Uterus (tissue), 4 donors: ENCODE measurements around the gene CREM. TPM values are rescaled to one million over a fixed set of nuclear protein-coding genes. Genes with fewer than 3 reads are reported as not detected.

Experiments used
- DNase-seq, 2 donors: peaks; one replicate each; pipeline ENCODE4 v3.0.0-alpha.2; 2019 to 2020
- H3K27ac ChIP-seq, 2 donors: fragments of 200-600 bp; sonication (generic); 1 replicate in 1 of 2; 2 replicates in 1 of 2; pipeline ENCODE4 v1.5.1; 2016 to 2018
- H3K27me3 ChIP-seq, 2 donors: fragments of 200-600 bp; sonication (generic); one replicate each; pipeline ENCODE4 v1.5.1; 2018 to 2019; ENCODE audit warnings: control low read depth in 1 of 2
- H3K36me3 ChIP-seq, 2 donors: fragments of 200-600 bp; sonication (generic); one replicate each; pipeline ENCODE4 v1.5.1; 2019; ENCODE audit warnings: control low read depth in 1 of 2
- H3K4me1 ChIP-seq, 2 donors: fragments of 200-600 bp; sonication (generic); one replicate each; pipeline ENCODE4 v1.5.1; 2018 to 2019; ENCODE audit warnings: control low read depth in 1 of 2
- H3K4me3 ChIP-seq, 2 donors: fragments of 200-600 bp; sonication (generic); 1 replicate in 1 of 2; 2 replicates in 1 of 2; pipeline ENCODE4 v1.5.1; 2018 to 2019; ENCODE audit warnings: mild to moderate bottlenecking in 1 of 2
- H3K9me3 ChIP-seq, 2 donors: fragments of 200-600 bp; sonication (generic); one replicate each; pipeline ENCODE4 v1.5.1; 2019; ENCODE audit warnings: control low read depth in 1 of 2
- POLR2A ChIP-seq, 2 donors: fragments of 450-650 bp; IDR thresholded peaks; one replicate each; pipeline ENCODE4 v1.6.1; 2016; ENCODE audit warnings: antibody characterized with exemption in 2 of 2, mild to moderate bottlenecking in 1 of 2, moderate library complexity in 1 of 2
- intact Hi-C: fragments of 100-400 bp; cut with DNase I; formaldehyde crosslinking; loops from one replicate; pipeline ENCODE4 v1.15.1; 2023; ENCODE audit warnings: low total_unique reads
- total RNA-seq, 4 donors: library from RNA; depleted of rRNA in 3 of 4; stranded (reverse); fragments of >200 nt in 3 of 4; gene quantifications; one replicate each; pipeline versions ENCODE4 v1.1.0 to v1.2.4, GENCODE V29; 2014 to 2023
- TF ChIP-seq, protein P1 (sequence below), 4 experiments: fragments of 200-600 bp in 2 of 4; fragments of 450-650 bp in 2 of 4; sonication (generic) in 2 of 4; IDR thresholded peaks; one replicate each; pipeline ENCODE4 v1.5.1; 2016 to 2019; ENCODE audit warnings: antibody characterized with exemption in 4 of 4, mild to moderate bottlenecking in 2 of 4, moderate library complexity in 1 of 4
- donor health status: DM: yes; HTN: yes; CAD: no.

CREM gene
- total RNA-seq, 4 donors from 2014 or later: 35.3 to 183 (median 57.0) TPM

DNA sequence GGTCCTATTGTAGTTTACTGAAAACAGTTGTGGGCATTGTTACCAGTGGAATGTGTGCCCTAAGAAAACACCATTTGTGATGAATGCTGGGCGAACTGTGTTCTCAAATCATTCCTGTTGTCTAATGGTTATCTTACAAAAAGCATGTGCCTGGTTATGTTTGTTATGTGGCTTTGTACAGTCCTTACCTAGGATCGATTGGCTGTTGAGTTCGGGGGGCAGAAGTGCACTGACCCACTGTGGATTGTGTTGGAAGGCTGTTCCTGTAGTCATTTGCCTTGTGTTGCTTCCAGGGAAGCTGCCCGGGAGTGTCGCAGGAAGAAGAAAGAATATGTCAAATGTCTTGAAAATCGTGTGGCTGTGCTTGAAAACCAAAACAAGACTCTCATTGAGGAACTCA is 84.3 kb downstream of the CREM start:
- H3K27me3 ChIP-seq: no peaks in the 10 kb centered on the region

DNA sequence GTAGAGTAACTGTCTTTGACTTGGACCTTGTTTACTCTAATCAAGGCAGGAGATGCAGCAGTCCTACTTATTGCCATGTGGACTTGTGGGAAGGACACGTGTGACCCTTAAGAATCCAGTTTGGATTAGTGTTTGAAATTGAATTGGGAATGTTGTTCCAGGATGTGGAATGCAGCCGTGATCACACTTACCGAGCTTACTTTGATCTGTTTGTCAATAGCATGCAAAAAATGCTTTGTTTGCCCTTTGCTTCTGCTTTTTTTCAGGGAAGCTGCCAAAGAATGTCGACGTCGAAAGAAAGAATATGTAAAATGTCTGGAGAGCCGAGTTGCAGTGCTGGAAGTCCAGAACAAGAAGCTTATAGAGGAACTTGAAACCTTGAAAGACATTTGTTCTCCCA is 84.7 kb downstream of the CREM start:
- Histone ChIP-seq H3K27me3 (no peaks in the 10 kb centered on the region), H3K4me3 (no peak overlapping the region), H3K4me1 (no peaks in the 10 kb centered on the region), H3K9me3 (no peaks in the 10 kb centered on the region), H3K27ac (no peak overlapping the region), H3K36me3 (no peaks in the 10 kb centered on the region)
- TF ChIP-seq, protein P1, sequence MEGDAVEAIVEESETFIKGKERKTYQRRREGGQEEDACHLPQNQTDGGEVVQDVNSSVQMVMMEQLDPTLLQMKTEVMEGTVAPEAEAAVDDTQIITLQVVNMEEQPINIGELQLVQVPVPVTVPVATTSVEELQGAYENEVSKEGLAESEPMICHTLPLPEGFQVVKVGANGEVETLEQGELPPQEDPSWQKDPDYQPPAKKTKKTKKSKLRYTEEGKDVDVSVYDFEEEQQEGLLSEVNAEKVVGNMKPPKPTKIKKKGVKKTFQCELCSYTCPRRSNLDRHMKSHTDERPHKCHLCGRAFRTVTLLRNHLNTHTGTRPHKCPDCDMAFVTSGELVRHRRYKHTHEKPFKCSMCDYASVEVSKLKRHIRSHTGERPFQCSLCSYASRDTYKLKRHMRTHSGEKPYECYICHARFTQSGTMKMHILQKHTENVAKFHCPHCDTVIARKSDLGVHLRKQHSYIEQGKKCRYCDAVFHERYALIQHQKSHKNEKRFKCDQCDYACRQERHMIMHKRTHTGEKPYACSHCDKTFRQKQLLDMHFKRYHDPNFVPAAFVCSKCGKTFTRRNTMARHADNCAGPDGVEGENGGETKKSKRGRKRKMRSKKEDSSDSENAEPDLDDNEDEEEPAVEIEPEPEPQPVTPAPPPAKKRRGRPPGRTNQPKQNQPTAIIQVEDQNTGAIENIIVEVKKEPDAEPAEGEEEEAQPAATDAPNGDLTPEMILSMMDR (IDR thresholded peaks at IDR 0.05): no peak
- TF ChIP-seq POLR2A (IDR thresholded peaks at IDR 0.05): no peak
- intact Hi-C loops: no loop called here
- DNase-seq: no peak

More for the DNA sequence above, 84.3 kb downstream of the CREM start:
- H3K9me3 ChIP-seq: no peaks in the 10 kb centered on the region
- H3K4me3 ChIP-seq: no peak overlapping the region
- intact Hi-C loops: no loop called here
- H3K27ac ChIP-seq: no peak overlapping the region
- DNase-seq: no peak
- no peak for TF ChIP-seq POLR2A (IDR thresholded peaks at IDR 0.05)
- TF ChIP-seq, protein P1 (IDR thresholded peaks at IDR 0.05): no peak
- no peaks in the 10 kb centered on the region for H3K4me1 ChIP-seq
- H3K36me3 ChIP-seq: no peaks in the 10 kb centered on the region

DNA sequence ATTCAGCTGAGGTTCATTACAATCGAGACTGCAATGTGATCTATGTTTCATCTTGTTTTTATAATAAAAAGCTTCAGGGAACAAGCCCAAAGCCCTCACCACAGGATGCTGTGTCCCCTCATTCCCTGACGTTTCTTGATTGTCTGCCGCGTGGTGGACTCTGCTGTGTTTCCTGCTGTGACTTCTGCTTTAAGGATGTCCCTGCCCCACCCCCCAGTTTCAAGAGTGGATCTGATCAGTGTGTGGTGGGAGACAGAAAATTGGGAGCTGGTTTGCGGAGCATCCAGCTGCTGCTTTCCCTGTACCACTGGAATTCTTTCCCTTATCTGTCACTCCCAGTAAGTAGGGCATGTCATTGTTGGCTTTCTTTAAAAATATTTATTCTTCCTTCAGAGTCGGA is 86.2 kb downstream of the CREM start:
- H3K27ac ChIP-seq: no peak overlapping the region
- no peaks in the 10 kb centered on the region for H3K9me3 ChIP-seq
- H3K36me3 ChIP-seq: no peaks in the 10 kb centered on the region
- no peak overlapping the region for H3K4me3 ChIP-seq
- intact Hi-C loops: no loop called here
- no peak for DNase-seq
- no peak for TF ChIP-seq POLR2A (IDR thresholded peaks at IDR 0.05)
- TF ChIP-seq, protein P1 (IDR thresholded peaks at IDR 0.05): no peak
- H3K4me1 ChIP-seq: no peaks in the 10 kb centered on the region
- H3K27me3 ChIP-seq: no peaks in the 10 kb centered on the region

DNA sequence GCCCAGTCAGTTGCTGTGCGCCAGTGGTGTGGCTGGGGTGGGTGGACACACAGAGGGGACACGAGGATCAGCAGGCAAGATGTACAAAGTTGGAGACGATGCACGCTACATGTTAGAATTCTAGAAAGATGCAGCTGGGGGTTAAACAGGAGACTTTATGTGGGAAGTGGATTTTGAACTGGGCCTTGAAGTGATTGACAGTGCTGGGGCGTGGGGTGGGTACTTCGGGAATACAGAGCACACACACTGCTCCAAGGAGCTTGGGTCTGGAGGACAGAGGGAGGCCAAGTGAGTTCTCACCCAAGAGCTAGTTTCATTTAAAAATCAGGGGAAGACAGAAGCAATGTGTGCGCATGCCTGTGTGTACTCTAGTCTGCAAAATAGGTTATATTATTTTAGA is 87.1 kb downstream of the CREM start:
- TF ChIP-seq, protein P1 (IDR thresholded peaks at IDR 0.05): no peak
- no peak for TF ChIP-seq POLR2A (IDR thresholded peaks at IDR 0.05)
- no peaks in the 10 kb centered on the region for H3K9me3 ChIP-seq
- DNase-seq: no peak
- intact Hi-C loops: no loop called here
- H3K36me3 ChIP-seq: no peaks in the 10 kb centered on the region
- no peaks in the 10 kb centered on the region for H3K27me3 ChIP-seq
- H3K27ac ChIP-seq: no peak overlapping the region
- no peaks in the 10 kb centered on the region for H3K4me1 ChIP-seq
- no peak overlapping the region for H3K4me3 ChIP-seq

DNA sequence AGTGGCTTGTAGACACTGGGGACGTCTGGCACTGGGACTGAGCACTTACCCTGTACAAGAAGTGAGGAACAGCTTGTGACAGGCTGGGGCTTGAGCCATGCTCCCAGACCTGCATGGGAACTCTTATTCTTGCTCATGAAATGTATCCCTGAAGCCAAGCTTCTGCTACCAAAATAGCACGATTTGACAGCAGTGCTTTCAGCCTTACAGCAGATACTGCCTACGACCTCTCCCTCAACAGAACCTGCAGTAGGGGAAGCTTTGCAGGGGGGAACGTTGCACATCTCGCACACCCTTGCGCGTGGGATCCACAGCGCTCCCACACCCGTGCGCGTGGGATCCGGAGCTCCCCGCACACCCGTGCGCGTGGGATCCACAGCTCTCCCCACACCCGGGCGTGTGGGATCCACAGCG is 88.0 kb downstream of the CREM start:
- Histone ChIP-seq H3K4me1 (no peaks in the 10 kb centered on the region), H3K27ac (no peak overlapping the region)
- intact Hi-C loops: loop anchor here (5.0 kb wide), 1 partner anchor 92 kb away; no protein-coding TSS in a partner anchor

More for the DNA sequence above, 88.0 kb downstream of the CREM start:
- Histone ChIP-seq H3K27me3 (no peaks in the 10 kb centered on the region), H3K4me3 (no peak overlapping the region), H3K36me3 (no peaks in the 10 kb centered on the region), H3K9me3 (no peaks in the 10 kb centered on the region)
- TF ChIP-seq, protein P1 (IDR thresholded peaks at IDR 0.05): no peak
- no peak for TF ChIP-seq POLR2A (IDR thresholded peaks at IDR 0.05)
- DNase-seq: no peak
